ENCODE data around the gene ELMO1.

ELMO1 gene

GRCh38 chr7:37435156-37435855 is 13.4 kb downstream of the ELMO1 start:
- Histone ChIP-seq H3K4me1 (ENCODE audit: insufficient read depth, low read length) (peaks cover 4% of the 10 kb centered on the region), H2AFZ (ENCODE audit: low read depth, low read length) (no peak overlapping the region), H3K36me3 (ENCODE audit: insufficient read depth, low read length) (no peaks in the 10 kb centered on the region), H3K9me3 (ENCODE audit: low read length) (peaks cover 3% of the 10 kb centered on the region), H3K4me3 (ENCODE audit: low read length) (no peak overlapping the region), H3K27me3 (ENCODE audit: insufficient read depth, low read length) (no peaks in the 10 kb centered on the region)

- Histone ChIP-seq H2AFZ (ENCODE audit: low read depth, low read length) (no peak overlapping the region), H3K4me1 (ENCODE audit: insufficient read depth, low read length) (peaks cover 4% of the 10 kb centered on the region), H3K27me3 (ENCODE audit: insufficient read depth, low read length) (no peaks in the 10 kb centered on the region), H3K9me3 (ENCODE audit: low read length) (peaks cover 3% of the 10 kb centered on the region), H3K4me3 (ENCODE audit: low read length) (no peak overlapping the region), H3K36me3 (ENCODE audit: insufficient read depth, low read length) (no peaks in the 10 kb centered on the region)
Observed at GRCh38 chr7:37434529-37434928, 14.1 kb downstream of the ELMO1 start.

- Histone ChIP-seq H3K4me3 (ENCODE audit: low read length) (no peak overlapping the region), H3K27me3 (ENCODE audit: insufficient read depth, low read length) (no peaks in the 10 kb centered on the region), H3K36me3 (ENCODE audit: insufficient read depth, low read length) (no peaks in the 10 kb centered on the region), H3K4me1 (ENCODE audit: insufficient read depth, low read length) (peaks cover 4% of the 10 kb centered on the region), H3K9me3 (ENCODE audit: low read length) (peaks cover 3% of the 10 kb centered on the region), H2AFZ (ENCODE audit: low read depth, low read length) (no peak overlapping the region)
Observed at GRCh38 chr7:37433166-37433565, 15.5 kb downstream of the ELMO1 start.

- Histone ChIP-seq H3K4me3 (ENCODE audit: low read length) (no peak overlapping the region), H2AFZ (ENCODE audit: low read depth, low read length) (no peak overlapping the region), H3K4me1 (ENCODE audit: insufficient read depth, low read length) (peaks cover 8% of the 10 kb centered on the region), H3K9me3 (ENCODE audit: low read length) (peaks cover 3% of the 10 kb centered on the region), H3K27me3 (ENCODE audit: insufficient read depth, low read length) (no peaks in the 10 kb centered on the region), H3K36me3 (ENCODE audit: insufficient read depth, low read length) (no peaks in the 10 kb centered on the region)
Observed at GRCh38 chr7:37432281-37432920, 16.3 kb downstream of the ELMO1 start.

- H3K27me3 ChIP-seq (ENCODE audit: insufficient read depth, low read length), result no peaks in the 10 kb centered on the region
- no peak overlapping the region for H3K4me3 ChIP-seq (ENCODE audit: low read length)
- peaks cover 3% of the 10 kb centered on the region for H3K9me3 ChIP-seq (ENCODE audit: low read length)
- peaks cover 4% of the 10 kb centered on the region for H3K4me1 ChIP-seq (ENCODE audit: insufficient read depth, low read length)
- H2AFZ ChIP-seq (ENCODE audit: low read depth, low read length), result no peak overlapping the region
- H3K36me3 ChIP-seq (ENCODE audit: insufficient read depth, low read length), result no peaks in the 10 kb centered on the region
Observed at GRCh38 chr7:37431413-37431812, 17.3 kb downstream of the ELMO1 start.

- H3K9me3 ChIP-seq (ENCODE audit: low read length), result peaks cover 3% of the 10 kb centered on the region
- no peak overlapping the region for H3K4me3 ChIP-seq (ENCODE audit: low read length)
- no peak overlapping the region for H2AFZ ChIP-seq (ENCODE audit: low read depth, low read length)
- no peaks in the 10 kb centered on the region for H3K27me3 ChIP-seq (ENCODE audit: insufficient read depth, low read length)
- H3K36me3 ChIP-seq (ENCODE audit: insufficient read depth, low read length), result no peaks in the 10 kb centered on the region
- H3K4me1 ChIP-seq (ENCODE audit: insufficient read depth, low read length), result peaks cover 4% of the 10 kb centered on the region
Observed at GRCh38 chr7:37430640-37431039, 18.0 kb downstream of the ELMO1 start.

- peaks cover 4% of the 10 kb centered on the region for H3K4me1 ChIP-seq (ENCODE audit: insufficient read depth, low read length)
- H3K9me3 ChIP-seq (ENCODE audit: low read length), result peaks cover 3% of the 10 kb centered on the region
- H2AFZ ChIP-seq (ENCODE audit: low read depth, low read length), result no peak overlapping the region
- H3K36me3 ChIP-seq (ENCODE audit: insufficient read depth, low read length), result no peaks in the 10 kb centered on the region
- H3K4me3 ChIP-seq (ENCODE audit: low read length), result no peak overlapping the region
- no peaks in the 10 kb centered on the region for H3K27me3 ChIP-seq (ENCODE audit: insufficient read depth, low read length)
Observed at GRCh38 chr7:37430171-37430570, 18.5 kb downstream of the ELMO1 start.

- no peaks in the 10 kb centered on the region for H3K36me3 ChIP-seq (ENCODE audit: insufficient read depth, low read length)
Observed at GRCh38 chr7:37429435-37429791, 19.3 kb downstream of the ELMO1 start.

GRCh38 chr7:37428681-37429434 is 19.8 kb downstream of the ELMO1 start:
- Histone ChIP-seq H2AFZ (ENCODE audit: low read depth, low read length) (no peak overlapping the region), H3K27me3 (ENCODE audit: insufficient read depth, low read length) (no peaks in the 10 kb centered on the region), H3K4me3 (ENCODE audit: low read length) (no peak overlapping the region), H3K36me3 (ENCODE audit: insufficient read depth, low read length) (no peaks in the 10 kb centered on the region), H3K9me3 (ENCODE audit: low read length) (peaks cover 3% of the 10 kb centered on the region), H3K4me1 (ENCODE audit: insufficient read depth, low read length) (peaks cover 4% of the 10 kb centered on the region)

More at GRCh38 chr7:37429435-37429791, 19.3 kb downstream of the ELMO1 start:
- Histone ChIP-seq H3K4me3 (ENCODE audit: low read length) (no peak overlapping the region), H3K27me3 (ENCODE audit: insufficient read depth, low read length) (no peaks in the 10 kb centered on the region), H3K9me3 (ENCODE audit: low read length) (peaks cover 3% of the 10 kb centered on the region), H2AFZ (ENCODE audit: low read depth, low read length) (no peak overlapping the region), H3K4me1 (ENCODE audit: insufficient read depth, low read length) (peaks cover 4% of the 10 kb centered on the region)

GRCh38 chr7:37427276-37427940 is 21.3 kb downstream of the ELMO1 start:
- Histone ChIP-seq H3K4me3 (ENCODE audit: low read length) (no peak overlapping the region), H3K27me3 (ENCODE audit: insufficient read depth, low read length) (no peaks in the 10 kb centered on the region), H3K4me1 (ENCODE audit: insufficient read depth, low read length) (peaks cover 4% of the 10 kb centered on the region), H2AFZ (ENCODE audit: low read depth, low read length) (no peak overlapping the region), H3K9me3 (ENCODE audit: low read length) (peaks cover 3% of the 10 kb centered on the region), H3K36me3 (ENCODE audit: insufficient read depth, low read length) (no peaks in the 10 kb centered on the region)

- H3K4me1 ChIP-seq (ENCODE audit: insufficient read depth, low read length), result peaks cover 4% of the 10 kb centered on the region
- H3K4me3 ChIP-seq (ENCODE audit: low read length), result no peak overlapping the region
- no peaks in the 10 kb centered on the region for H3K27me3 ChIP-seq (ENCODE audit: insufficient read depth, low read length)
- H3K36me3 ChIP-seq (ENCODE audit: insufficient read depth, low read length), result no peaks in the 10 kb centered on the region
- no peaks in the 10 kb centered on the region for H3K9me3 ChIP-seq (ENCODE audit: low read length)
- H2AFZ ChIP-seq (ENCODE audit: low read depth, low read length), result no peak overlapping the region
Observed at GRCh38 chr7:37425498-37425897, 23.2 kb downstream of the ELMO1 start.

GRCh38 chr7:37424995-37425394 is 23.7 kb downstream of the ELMO1 start:
- no peaks in the 10 kb centered on the region for H3K36me3 ChIP-seq (ENCODE audit: insufficient read depth, low read length)
- H3K9me3 ChIP-seq (ENCODE audit: low read length), result no peaks in the 10 kb centered on the region
- peaks cover 4% of the 10 kb centered on the region for H3K4me1 ChIP-seq (ENCODE audit: insufficient read depth, low read length)
- H2AFZ ChIP-seq (ENCODE audit: low read depth, low read length), result no peak overlapping the region
- H3K27me3 ChIP-seq (ENCODE audit: insufficient read depth, low read length), result no peaks in the 10 kb centered on the region
- no peak overlapping the region for H3K4me3 ChIP-seq (ENCODE audit: low read length)

- H3K4me1 ChIP-seq (ENCODE audit: insufficient read depth, low read length), result peaks cover 4% of the 10 kb centered on the region
- H3K9me3 ChIP-seq (ENCODE audit: low read length), result no peaks in the 10 kb centered on the region
- H3K36me3 ChIP-seq (ENCODE audit: insufficient read depth, low read length), result no peaks in the 10 kb centered on the region
- no peak overlapping the region for H2AFZ ChIP-seq (ENCODE audit: low read depth, low read length)
- H3K27me3 ChIP-seq (ENCODE audit: insufficient read depth, low read length), result no peaks in the 10 kb centered on the region
- H3K4me3 ChIP-seq (ENCODE audit: low read length), result no peak overlapping the region
Observed at GRCh38 chr7:37424521-37424920, 24.1 kb downstream of the ELMO1 start.
